Hepatocyte (in vitro differentiated cells): ENCODE measurements around the gene PDGFA.

Source experiments
- CTCF ChIP-seq: fragments of 200-600 bp; sonication (generic); IDR thresholded peaks from 2 replicates; pipeline ENCODE4 v1.5.1; 2016; ENCODE audit warnings: antibody characterized with exemption, mild to moderate bottlenecking; ENCODE audit not compliant: poor library complexity
- EZH2 ChIP-seq: fragments of 200-600 bp; sonication (generic); IDR thresholded peaks from 2 replicates; pipeline ENCODE4 v1.6.1; 2016; ENCODE audit warnings: antibody characterized with exemption, mild to moderate bottlenecking, borderline replicate concordance

- TF ChIP-seq CTCF: no peak
- no peak for TF ChIP-seq EZH2
These were observed 15.2 kb downstream of the PDGFA start for GRCh38 chr7:504221-505111.
